GM19025 (cell line): ENCODE measurements around the gene AUTS2.

Experiments used
- ATAC-seq: cut with Tn5 transposase; IDR thresholded peaks from one replicate; pipeline ENCODE4 v1.9.1; 2021; ENCODE audit warnings: mild to moderate bottlenecking, low read depth, moderate library complexity; ENCODE audit not compliant: unreplicated experiment

Gene AUTS2

DNA sequence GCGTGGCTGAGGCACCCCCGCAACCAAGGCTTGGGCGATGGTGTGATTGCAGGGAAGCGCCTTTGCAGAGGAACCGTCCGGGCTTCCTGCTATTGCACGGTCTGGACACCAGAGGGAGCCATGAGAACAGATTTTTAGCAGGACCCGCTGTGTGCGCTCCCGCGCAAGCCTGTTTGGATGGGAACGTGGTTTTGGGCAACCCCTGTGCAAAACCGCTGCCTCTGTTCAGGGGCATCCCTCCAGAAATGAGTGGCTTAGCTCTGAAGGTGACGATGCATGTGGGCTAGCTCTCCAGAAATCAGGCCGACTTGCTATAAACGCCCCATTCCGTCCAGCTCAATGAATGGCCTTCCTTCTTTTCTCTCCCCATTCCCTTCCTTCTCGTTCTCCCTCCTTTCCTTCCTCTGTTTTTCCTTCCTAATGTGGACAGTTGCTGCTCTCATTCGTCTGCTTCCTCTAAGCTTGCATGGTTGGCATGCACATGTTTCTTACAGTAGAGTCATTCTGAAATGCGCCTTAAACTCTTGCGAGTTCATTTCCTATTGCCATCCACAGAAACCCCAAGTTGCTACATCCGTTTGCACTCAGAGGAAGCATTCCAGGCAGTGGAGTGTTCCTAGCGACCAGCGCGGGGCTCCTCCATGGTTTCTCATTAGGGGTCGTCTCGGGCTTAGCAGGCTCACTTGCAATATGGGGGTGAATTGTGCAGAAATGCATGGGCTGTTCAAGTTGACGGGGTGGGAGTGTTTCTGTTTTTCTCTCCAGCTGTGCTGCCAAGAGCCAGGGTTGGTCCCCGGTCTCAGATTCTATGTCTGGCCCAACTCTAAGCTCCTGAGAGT, 1231.2 kb downstream of the AUTS2 start:
- no peak for ATAC-seq

DNA sequence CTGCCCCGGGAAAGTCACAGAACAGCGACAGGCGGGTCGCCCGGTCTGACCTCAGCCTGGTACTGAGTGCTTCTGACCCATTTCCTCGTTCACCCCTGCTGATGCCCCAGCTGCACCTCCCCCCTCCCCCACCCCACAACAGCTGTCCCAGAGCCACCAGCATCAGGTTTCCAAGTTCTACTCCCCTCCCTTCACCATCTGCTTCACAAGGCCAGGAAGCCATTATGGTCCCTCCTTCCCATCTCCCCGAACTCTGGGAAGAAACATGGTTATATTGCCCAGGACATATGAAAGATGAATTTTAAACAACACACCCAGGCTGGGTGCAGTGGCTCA, 1231.8 kb downstream of the AUTS2 start:
- ATAC-seq, result no peak

DNA sequence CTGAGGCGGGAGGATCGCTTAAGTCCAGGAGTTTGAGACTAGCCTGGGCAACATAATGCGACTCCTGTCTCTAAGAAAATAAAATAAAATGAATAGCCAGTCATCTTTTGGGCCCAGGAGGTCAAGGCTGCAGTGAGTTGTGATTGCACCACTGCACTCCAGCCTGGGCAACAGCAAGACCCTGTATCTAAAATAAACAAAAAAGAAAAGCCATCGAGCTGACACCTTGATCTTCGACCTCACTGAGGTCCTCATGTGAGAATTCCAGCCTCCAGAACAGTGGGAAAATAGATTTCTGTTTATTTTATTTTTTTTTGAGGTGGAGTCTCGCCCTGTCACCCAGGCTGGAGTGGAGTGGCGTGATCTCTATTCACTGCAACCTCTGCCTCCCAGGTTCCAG, 1232.2 kb downstream of the AUTS2 start:
- no peak for ATAC-seq

DNA sequence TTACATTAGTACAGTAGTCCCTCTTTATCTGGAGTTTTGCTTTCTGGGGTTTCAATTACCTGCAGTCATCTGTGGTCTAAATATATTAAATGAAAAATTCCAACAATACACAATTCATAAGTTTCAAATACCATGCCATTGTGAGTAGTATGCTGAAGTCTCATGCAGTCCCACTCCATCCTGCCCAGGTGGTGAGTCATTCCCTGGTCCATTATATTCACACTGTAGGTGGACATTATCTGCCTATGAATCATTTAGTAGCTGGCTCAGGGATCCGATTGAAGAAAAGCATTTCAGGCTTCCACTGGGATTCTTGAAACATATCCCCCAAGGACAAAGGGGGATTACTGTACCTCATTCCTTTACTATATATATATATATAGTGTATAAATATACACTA, 1235.5 kb downstream of the AUTS2 start:
- no peak for ATAC-seq

DNA sequence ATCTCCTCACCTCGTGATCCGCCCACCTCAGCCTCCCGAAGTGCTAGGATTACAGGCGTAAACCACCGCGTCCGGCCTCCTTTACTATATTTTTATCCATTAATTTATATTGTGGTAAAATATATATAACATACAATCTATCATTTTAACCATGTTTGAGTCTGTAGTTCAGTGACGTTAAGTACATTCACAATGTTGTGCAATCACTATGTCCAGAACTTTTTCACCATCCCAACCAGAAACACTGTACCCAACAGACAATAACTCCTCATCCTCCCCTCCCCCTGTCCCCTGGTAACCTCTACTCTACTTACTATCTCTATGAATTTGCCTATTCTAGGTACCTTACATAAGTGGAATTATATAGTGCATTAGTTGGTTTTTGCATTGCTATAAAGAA, 1236.1 kb downstream of the AUTS2 start:
- no peak for ATAC-seq

DNA sequence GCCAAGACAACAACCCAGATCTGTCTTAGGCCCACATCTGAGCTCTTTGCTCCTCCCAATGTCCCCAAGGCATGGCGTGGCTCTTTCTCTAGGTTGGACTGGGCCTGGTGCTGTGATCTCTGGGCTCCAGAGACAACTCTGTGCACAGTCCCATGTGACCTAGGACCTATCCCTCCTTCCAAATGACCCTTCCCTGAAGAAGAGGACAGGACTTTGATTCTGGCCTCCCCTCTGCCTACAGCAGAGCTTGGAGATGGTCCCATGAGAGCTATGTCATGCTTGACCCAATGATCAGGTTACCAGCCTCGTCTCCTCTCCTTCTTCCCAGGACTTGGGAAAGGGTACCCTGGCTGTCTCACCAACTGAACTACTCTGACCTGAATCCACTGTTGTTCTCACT, 1237.4 kb downstream of the AUTS2 start:
- ATAC-seq, result no peak

DNA sequence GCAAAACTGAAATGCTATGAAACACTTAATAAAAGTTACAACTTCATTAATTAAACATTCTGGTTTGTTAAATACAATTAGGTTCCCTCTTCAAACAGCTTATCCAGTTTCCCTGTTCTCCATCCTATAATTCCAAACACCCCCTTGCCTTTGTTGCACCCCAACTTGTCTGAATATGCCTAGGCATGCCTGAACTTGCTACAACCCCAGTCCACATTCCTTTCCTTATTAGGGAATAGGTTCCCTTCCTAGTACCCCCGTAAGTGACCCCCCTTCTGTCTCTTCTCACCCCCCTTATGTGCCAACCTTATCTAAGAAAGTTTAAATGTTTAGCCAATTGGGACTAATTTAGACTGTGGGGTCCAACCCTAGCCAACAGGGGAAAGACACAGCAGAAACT, 1238.0 kb downstream of the AUTS2 start:
- no peak for ATAC-seq

DNA sequence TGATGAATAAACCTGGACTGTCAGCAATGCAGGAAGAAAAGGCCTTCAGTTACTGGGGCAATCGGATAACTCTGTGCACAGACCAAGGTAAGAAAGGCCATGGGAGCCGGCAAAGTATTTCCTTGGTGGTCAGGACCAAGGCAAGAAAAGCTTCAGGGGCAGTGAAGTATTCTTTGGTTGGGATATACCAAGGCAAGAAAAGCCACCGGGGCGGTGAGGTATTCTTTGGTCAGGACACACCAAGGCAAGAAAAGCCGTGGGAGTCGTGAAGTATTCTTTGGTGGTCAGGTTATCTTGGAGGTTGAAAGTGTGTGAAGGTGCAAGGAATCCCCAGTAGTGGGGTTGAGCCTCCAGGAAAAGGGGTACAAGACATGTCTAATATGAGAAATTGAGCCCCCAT, 1238.7 kb downstream of the AUTS2 start:
- ATAC-seq, result no peak

DNA sequence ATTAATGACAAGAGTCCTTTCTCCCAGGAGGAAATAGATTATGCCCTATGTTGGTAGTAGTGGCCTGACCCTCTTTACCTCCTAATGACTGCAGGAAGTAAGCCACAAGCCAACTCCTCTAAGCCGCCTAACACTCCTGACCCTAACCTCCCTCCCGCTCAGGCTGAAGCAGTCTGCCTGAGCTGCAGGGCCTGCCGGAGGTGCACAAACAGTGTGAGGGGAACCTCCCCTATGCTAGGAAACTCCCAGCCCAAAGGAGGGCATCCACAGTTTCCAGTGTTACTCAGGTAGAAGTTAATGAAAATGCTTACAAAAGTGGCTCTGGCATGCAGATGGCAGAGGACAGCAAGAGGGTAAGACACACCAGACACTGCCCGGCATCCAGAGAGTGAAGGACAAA, 1239.3 kb downstream of the AUTS2 start:
- no peak for ATAC-seq

DNA sequence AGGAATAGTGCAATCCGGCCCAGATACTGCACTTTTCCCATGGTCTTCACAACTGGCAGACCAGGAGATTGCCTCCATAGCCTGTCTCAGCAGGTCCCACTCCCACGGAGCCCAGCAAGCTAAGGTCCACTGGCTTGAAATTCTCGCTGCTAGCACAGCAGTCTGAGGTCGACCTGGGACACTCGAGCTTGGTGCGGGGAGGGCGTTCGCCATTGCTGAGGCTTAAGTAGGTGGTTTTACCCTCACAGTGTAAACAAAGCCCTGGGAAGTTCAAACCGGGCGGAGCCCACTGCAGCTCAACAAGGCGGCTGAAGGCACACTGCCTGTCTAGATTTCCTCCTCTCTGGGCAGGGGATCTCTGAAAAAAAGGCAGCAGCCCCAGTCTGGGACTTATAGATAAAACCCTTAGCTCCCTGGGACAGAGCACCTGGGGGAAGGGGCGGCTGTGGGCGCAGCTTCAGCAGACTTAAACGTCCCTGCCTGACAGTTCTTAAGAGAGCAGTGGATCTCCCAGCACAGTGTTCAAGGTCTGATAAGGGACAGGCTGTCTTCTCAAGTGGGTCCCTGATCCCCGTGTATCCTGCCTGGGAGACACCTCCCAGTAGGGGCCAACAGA, 1240.1 kb downstream of the AUTS2 start:
- ATAC-seq, result no peak
